NCI-H526 treated with DMSO at 0.1 percent for 48 hours (cell line): ENCODE results near the gene ALDH1L1.
"Not testable (repeated sequence)": the region's sequence is repeated elsewhere in the genome, so short reads cannot be mapped to it uniquely, and the experiment has no call there.

ENCODE experiments used
- DNase-seq: peaks from one replicate; lab custom pipeline; 2025; lab: John Stamatoyannopoulos, UW

ALDH1L1 gene

GRCh38 chr3:126083511-126083912 lies 96.9 kb downstream of the ALDH1L1 start:
- no peak for DNase-seq

GRCh38 chr3:126083138-126083445 lies 97.3 kb downstream of the ALDH1L1 start:
- no peak for DNase-seq

GRCh38 chr3:126082362-126083137 lies 97.8 kb downstream of the ALDH1L1 start:
- DNase-seq, result no peak

- DNase-seq, result no peak
These were observed 98.6 kb downstream of the ALDH1L1 start for GRCh38 chr3:126081618-126082361.

GRCh38 chr3:126080970-126081369 lies 99.4 kb downstream of the ALDH1L1 start:
- DNase-seq, result no peak

GRCh38 chr3:126078866-126079265 lies 101.5 kb downstream of the ALDH1L1 start:
- DNase-seq, result no peak

GRCh38 chr3:126077754-126078153 lies 102.6 kb downstream of the ALDH1L1 start:
- DNase-seq, result no peak

GRCh38 chr3:126076140-126076539 lies 104.2 kb downstream of the ALDH1L1 start:
- DNase-seq, result no peak

- DNase-seq, result no peak
These were observed 110.2 kb downstream of the ALDH1L1 start for GRCh38 chr3:126070146-126070545.

- DNase-seq, result no peak
These were observed 112.4 kb downstream of the ALDH1L1 start for GRCh38 chr3:126067959-126068358.

GRCh38 chr3:126066676-126067075 lies 113.7 kb downstream of the ALDH1L1 start:
- DNase-seq, result not testable (repeated sequence)

GRCh38 chr3:126065876-126066275 lies 114.5 kb downstream of the ALDH1L1 start:
- DNase-seq, result no peak

- no peak for DNase-seq
These were observed 115.6 kb downstream of the ALDH1L1 start for GRCh38 chr3:126064627-126065258.

- DNase-seq, result no peak
These were observed 116.9 kb downstream of the ALDH1L1 start for GRCh38 chr3:126063358-126063965.

GRCh38 chr3:126061301-126062032 lies 118.9 kb downstream of the ALDH1L1 start:
- DNase-seq, result no peak

GRCh38 chr3:126060613-126061145 lies 119.7 kb downstream of the ALDH1L1 start:
- DNase-seq, result no peak

- no peak for DNase-seq
These were observed 121.7 kb downstream of the ALDH1L1 start for GRCh38 chr3:126058666-126059065.

- DNase-seq, result no peak
These were observed 122.5 kb downstream of the ALDH1L1 start for GRCh38 chr3:126057936-126058335.

GRCh38 chr3:126057501-126057819 lies 122.9 kb downstream of the ALDH1L1 start:
- DNase-seq, result no peak

GRCh38 chr3:126056681-126057500 lies 123.5 kb downstream of the ALDH1L1 start:
- DNase-seq, result no peak

GRCh38 chr3:126056088-126056487 lies 124.3 kb downstream of the ALDH1L1 start:
- no peak for DNase-seq
